ENCODE results near the gene RSF1.

Gene RSF1

GRCh38 chr11:77784572-77784971, 36.0 kb downstream of the RSF1 start:
- no peak for DNase-seq
- TF ChIP-seq POLR2A (IDR thresholded peaks at IDR 0.05; ENCODE audit: low read length) (no peak), GATA1 (IDR thresholded peaks at IDR 0.05; ENCODE audit: low read depth, low read length) (no peak)

GRCh38 chr11:77783025-77783424, 37.5 kb downstream of the RSF1 start:
- no peak for TF ChIP-seq POLR2A (IDR thresholded peaks at IDR 0.05; ENCODE audit: low read length)
- no peak for TF ChIP-seq GATA1 (IDR thresholded peaks at IDR 0.05; ENCODE audit: low read depth, low read length)

GRCh38 chr11:77779935-77780334, 40.6 kb downstream of the RSF1 start:
- no peak for TF ChIP-seq GATA1 (IDR thresholded peaks at IDR 0.05; ENCODE audit: low read depth, low read length)
- no peak for TF ChIP-seq POLR2A (IDR thresholded peaks at IDR 0.05; ENCODE audit: low read length)
- DNase-seq: peak; percentile 7 to 12

More at GRCh38 chr11:77783025-77783424, 37.5 kb downstream of the RSF1 start:
- DNase-seq: no peak

- TF ChIP-seq POLR2A (IDR thresholded peaks at IDR 0.05; ENCODE audit: low read length) (no peak), GATA1 (IDR thresholded peaks at IDR 0.05; ENCODE audit: low read depth, low read length) (no peak)
- DNase-seq: peak; percentile 5 to 9
These were observed 42.0 kb downstream of the RSF1 start for GRCh38 chr11:77778549-77778948.

- TF ChIP-seq POLR2A (IDR thresholded peaks at IDR 0.05; ENCODE audit: low read length): no peak
- DNase-seq: no peak
These were observed 42.4 kb downstream of the RSF1 start for GRCh38 chr11:77778118-77778517.

GRCh38 chr11:77776455-77776854, 44.1 kb downstream of the RSF1 start:
- peak; percentile 34 to 62 for DNase-seq
- no peak for TF ChIP-seq GATA1 (IDR thresholded peaks at IDR 0.05; ENCODE audit: low read depth, low read length)
- TF ChIP-seq POLR2A (IDR thresholded peaks at IDR 0.05; ENCODE audit: low read length): no peak

GRCh38 chr11:77775936-77776335, 44.6 kb downstream of the RSF1 start:
- TF ChIP-seq GATA1 (IDR thresholded peaks at IDR 0.05; ENCODE audit: low read depth, low read length) (no peak), POLR2A (IDR thresholded peaks at IDR 0.05; ENCODE audit: low read length) (no peak)
- DNase-seq: no peak

- no peak for TF ChIP-seq GATA1 (IDR thresholded peaks at IDR 0.05; ENCODE audit: low read depth, low read length)
- TF ChIP-seq POLR2A (IDR thresholded peaks at IDR 0.05; ENCODE audit: low read length): no peak
- peak in 1 of 2 experiments; percentile 10 for DNase-seq
These were observed 49.4 kb downstream of the RSF1 start for GRCh38 chr11:77771135-77771534.

- DNase-seq: no peak
- TF ChIP-seq GATA1 (IDR thresholded peaks at IDR 0.05; ENCODE audit: low read depth, low read length) (no peak), POLR2A (IDR thresholded peaks at IDR 0.05; ENCODE audit: low read length) (no peak)
These were observed 49.9 kb downstream of the RSF1 start for GRCh38 chr11:77770629-77771028.

- TF ChIP-seq POLR2A (IDR thresholded peaks at IDR 0.05; ENCODE audit: low read length) (no peak), GATA1 (IDR thresholded peaks at IDR 0.05; ENCODE audit: low read depth, low read length) (no peak)
- DNase-seq: no peak
These were observed 58.1 kb downstream of the RSF1 start for GRCh38 chr11:77762426-77762825.

- TF ChIP-seq GATA1 (IDR thresholded peaks at IDR 0.05; ENCODE audit: low read depth, low read length): no peak
- no peak for TF ChIP-seq POLR2A (IDR thresholded peaks at IDR 0.05; ENCODE audit: low read length)
- no peak for DNase-seq
These were observed 59.0 kb downstream of the RSF1 start for GRCh38 chr11:77761491-77761890.

- TF ChIP-seq POLR2A (IDR thresholded peaks at IDR 0.05; ENCODE audit: low read length) (no peak), GATA1 (IDR thresholded peaks at IDR 0.05; ENCODE audit: low read depth, low read length) (no peak)
- no peak for DNase-seq
These were observed 62.2 kb downstream of the RSF1 start for GRCh38 chr11:77758331-77758730.

- TF ChIP-seq POLR2A (IDR thresholded peaks at IDR 0.05; ENCODE audit: low read length): no peak
- no peak for DNase-seq
These were observed 67.3 kb downstream of the RSF1 start for GRCh38 chr11:77753230-77753629.

GRCh38 chr11:77752516-77752915, 68.0 kb downstream of the RSF1 start:
- TF ChIP-seq GATA1 (IDR thresholded peaks at IDR 0.05; ENCODE audit: low read depth, low read length): no peak
- no peak for TF ChIP-seq POLR2A (IDR thresholded peaks at IDR 0.05; ENCODE audit: low read length)
- no peak for DNase-seq

- DNase-seq: no peak
- TF ChIP-seq GATA1 (IDR thresholded peaks at IDR 0.05; ENCODE audit: low read depth, low read length) (no peak), POLR2A (IDR thresholded peaks at IDR 0.05; ENCODE audit: low read length) (no peak)
These were observed 69.9 kb downstream of the RSF1 start for GRCh38 chr11:77750394-77751156.

Data from erythroblast (primary cell).